SU-DHL-6 (cell line): ENCODE measurements around the gene VIPR2.

Experiments
- H2AFZ ChIP-seq: fragments of 200-600 bp; sonication (generic); 2 replicates; pipeline ENCODE4 v1.6.1; 2014; ENCODE audit warnings: low read depth, mild to moderate bottlenecking, moderate library complexity, mixed read lengths, antibody characterized with exemption, low read length; ENCODE audit not compliant: severe bottlenecking
- H3F3A ChIP-seq: fragments of 200-600 bp; shearing (Covaris generic); 2 replicates; pipeline ENCODE4 v1.6.0; 2016; ENCODE audit warnings: antibody characterized with exemption, mild to moderate bottlenecking; ENCODE audit not compliant: insufficient read depth
- H3K27ac ChIP-seq: fragments of 200-600 bp; sonication (generic); 2 replicates; pipeline ENCODE4 v1.5.1; 2016; ENCODE audit warnings: low read depth, mild to moderate bottlenecking, low read length, moderate library complexity, mixed read lengths
- H3K27me3 ChIP-seq: fragments of 200-600 bp; sonication (generic), shearing (Covaris generic); 2 replicates; pipeline ENCODE4 v1.6.0; 2014; ENCODE audit warnings: mild to moderate bottlenecking, low read length
- H3K36me3 ChIP-seq: fragments of 200-600 bp; sonication (generic); 2 replicates; pipeline ENCODE4 v1.6.1; 2014; ENCODE audit warnings: mild to moderate bottlenecking, low read length, mixed read lengths
- H3K4me2 ChIP-seq: fragments of 300-600, 200-600 bp; shearing (Covaris generic), sonication (generic); 2 replicates; pipeline ENCODE4 v1.6.0; 2014; ENCODE audit warnings: low read length, low read depth, mild to moderate bottlenecking; ENCODE audit not compliant: poor library complexity, severe bottlenecking
- H3K4me3 ChIP-seq: fragments of 200-600 bp; sonication (generic); 2 replicates; pipeline ENCODE4 v1.5.1; 2014; ENCODE audit warnings: antibody characterized with exemption, low read length, mild to moderate bottlenecking, mixed read lengths; ENCODE audit not compliant: insufficient read depth, poor library complexity, severe bottlenecking
- H3K79me2 ChIP-seq: fragments of 200-600 bp; sonication (generic); 2 replicates; pipeline ENCODE4 v1.6.1; 2014; ENCODE audit warnings: mild to moderate bottlenecking, low read length, moderate library complexity; ENCODE audit not compliant: insufficient read depth
- H3K9ac ChIP-seq: fragments of 200-600 bp; sonication (generic); 2 replicates; pipeline ENCODE4 v1.7.0; 2014; ENCODE audit warnings: mild to moderate bottlenecking, low read length
- H3K9me2 ChIP-seq: fragments of 200-600 bp; sonication (generic); replicated peaks from 2 replicates; pipeline ENCODE4 v1.6.1; 2014; ENCODE audit warnings: low read length; ENCODE audit not compliant: insufficient read depth
- H3K9me3 ChIP-seq: fragments of 200-600 bp; sonication (generic); 2 replicates; pipeline ENCODE4 v1.6.1; 2014; ENCODE audit warnings: low read length, mixed read lengths; ENCODE audit not compliant: insufficient read depth
- H4K20me1 ChIP-seq: fragments of 200-600 bp; sonication (generic); 2 replicates; pipeline ENCODE4 v1.6.1; 2014; ENCODE audit warnings: low read depth, mild to moderate bottlenecking, antibody characterized with exemption, low read length, moderate library complexity, mixed read lengths
- EZH2phosphoT487 ChIP-seq: fragments of 200-600 bp; sonication (generic), shearing (Covaris generic); conservative IDR thresholded peaks from 2 replicates; pipeline ENCODE4 v1.6.1; 2018; ENCODE audit warnings: mild to moderate bottlenecking, antibody characterized with exemption, low read length, moderate library complexity, mixed read lengths
- TF ChIP-seq, protein P1 (sequence below): fragments of 200-600 bp; sonication (generic); IDR thresholded peaks from one replicate; pipeline ENCODE4 v1.5.1; 2017; ENCODE audit warnings: antibody characterized with exemption, mild to moderate bottlenecking, low read length, moderate library complexity; ENCODE audit not compliant: insufficient read depth, poor library complexity, severe bottlenecking

The VIPR2 gene

DNA sequence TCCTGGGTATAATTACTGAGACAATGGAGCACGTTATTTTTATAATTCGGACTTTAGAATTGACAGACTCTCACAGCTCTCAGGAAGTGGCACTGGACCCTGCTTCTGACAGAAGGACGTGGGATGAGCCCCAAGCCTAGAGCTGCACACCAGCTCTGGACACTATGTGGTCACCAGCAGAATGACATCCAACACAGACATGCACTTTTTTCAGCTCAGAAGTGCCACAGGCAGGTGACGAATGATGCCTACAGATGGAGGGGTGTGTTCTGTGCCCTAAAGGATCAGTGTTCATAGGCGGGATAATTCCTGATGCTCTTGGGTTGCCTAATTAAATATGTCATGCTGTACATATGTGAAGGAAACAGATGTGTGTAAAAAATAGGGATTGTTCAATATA, 87.9 kb downstream of the VIPR2 start:
- Histone ChIP-seq H3F3A (no peaks in the 10 kb centered on the region), H3K4me3 (no peak overlapping the region), H4K20me1 (no peaks in the 10 kb centered on the region), H3K27me3 (no peaks in the 10 kb centered on the region), H3K9me2 (no peaks in the 10 kb centered on the region), H3K9ac (no peak overlapping the region), H3K27ac (no peak overlapping the region), H3K36me3 (no peaks in the 10 kb centered on the region), H3K9me3 (no peaks in the 10 kb centered on the region), H2AFZ (no peak overlapping the region), H3K4me2 (no peak overlapping the region), H3K79me2 (no peaks in the 10 kb centered on the region)
- TF ChIP-seq, protein P1, sequence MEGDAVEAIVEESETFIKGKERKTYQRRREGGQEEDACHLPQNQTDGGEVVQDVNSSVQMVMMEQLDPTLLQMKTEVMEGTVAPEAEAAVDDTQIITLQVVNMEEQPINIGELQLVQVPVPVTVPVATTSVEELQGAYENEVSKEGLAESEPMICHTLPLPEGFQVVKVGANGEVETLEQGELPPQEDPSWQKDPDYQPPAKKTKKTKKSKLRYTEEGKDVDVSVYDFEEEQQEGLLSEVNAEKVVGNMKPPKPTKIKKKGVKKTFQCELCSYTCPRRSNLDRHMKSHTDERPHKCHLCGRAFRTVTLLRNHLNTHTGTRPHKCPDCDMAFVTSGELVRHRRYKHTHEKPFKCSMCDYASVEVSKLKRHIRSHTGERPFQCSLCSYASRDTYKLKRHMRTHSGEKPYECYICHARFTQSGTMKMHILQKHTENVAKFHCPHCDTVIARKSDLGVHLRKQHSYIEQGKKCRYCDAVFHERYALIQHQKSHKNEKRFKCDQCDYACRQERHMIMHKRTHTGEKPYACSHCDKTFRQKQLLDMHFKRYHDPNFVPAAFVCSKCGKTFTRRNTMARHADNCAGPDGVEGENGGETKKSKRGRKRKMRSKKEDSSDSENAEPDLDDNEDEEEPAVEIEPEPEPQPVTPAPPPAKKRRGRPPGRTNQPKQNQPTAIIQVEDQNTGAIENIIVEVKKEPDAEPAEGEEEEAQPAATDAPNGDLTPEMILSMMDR: no peak
- TF ChIP-seq EZH2phosphoT487: no peak

DNA sequence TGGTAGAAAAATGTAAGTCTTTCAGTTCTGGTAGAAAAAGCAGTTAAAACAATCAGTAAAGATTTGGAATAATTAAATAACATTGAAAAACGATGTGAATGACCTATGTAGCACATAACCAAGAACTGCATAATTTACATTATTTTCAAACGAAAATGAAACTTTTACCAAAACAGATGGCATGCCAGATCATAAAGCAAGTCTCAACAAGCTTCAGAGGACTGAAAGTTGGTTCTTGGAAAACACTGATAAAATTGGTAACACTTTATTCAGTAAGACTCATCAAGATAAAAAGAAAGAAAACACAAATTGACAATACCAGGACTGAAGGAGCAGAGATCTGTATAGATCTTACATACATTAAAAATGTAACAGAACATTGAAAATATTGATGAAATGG, 92.8 kb downstream of the VIPR2 start:
- Histone ChIP-seq H3K79me2 (no peaks in the 10 kb centered on the region), H3K9ac (no peak overlapping the region), H4K20me1 (no peaks in the 10 kb centered on the region), H2AFZ (no peak overlapping the region), H3K36me3 (no peaks in the 10 kb centered on the region), H3K9me2 (no peaks in the 10 kb centered on the region), H3K4me3 (no peak overlapping the region), H3K9me3 (no peaks in the 10 kb centered on the region), H3F3A (no peaks in the 10 kb centered on the region), H3K27me3 (no peaks in the 10 kb centered on the region), H3K4me2 (no peak overlapping the region), H3K27ac (no peak overlapping the region)
- no peak for TF ChIP-seq EZH2phosphoT487
- TF ChIP-seq, protein P1: no peak

DNA sequence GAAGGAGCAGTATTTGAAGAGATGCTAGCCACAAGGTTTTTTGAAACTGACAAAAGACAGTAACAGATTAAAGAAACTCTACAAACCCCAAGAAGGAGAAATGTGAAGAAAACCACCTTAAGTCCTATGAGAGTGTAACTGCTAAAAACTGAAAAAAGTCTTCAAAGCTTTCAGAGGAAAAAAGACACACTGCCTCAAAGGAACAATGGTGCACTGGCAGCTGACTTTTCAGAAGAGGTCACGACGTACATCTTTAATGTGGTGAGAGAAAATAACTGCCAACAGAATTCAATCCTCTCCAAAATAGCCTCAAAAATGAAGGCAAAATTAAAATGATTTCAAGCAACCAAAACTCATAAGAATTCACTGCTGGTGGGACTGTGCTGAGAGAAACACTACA, 94.0 kb downstream of the VIPR2 start:
- H3K36me3 ChIP-seq: no peaks in the 10 kb centered on the region
- no peaks in the 10 kb centered on the region for H3K9me3 ChIP-seq
- no peak overlapping the region for H2AFZ ChIP-seq

DNA sequence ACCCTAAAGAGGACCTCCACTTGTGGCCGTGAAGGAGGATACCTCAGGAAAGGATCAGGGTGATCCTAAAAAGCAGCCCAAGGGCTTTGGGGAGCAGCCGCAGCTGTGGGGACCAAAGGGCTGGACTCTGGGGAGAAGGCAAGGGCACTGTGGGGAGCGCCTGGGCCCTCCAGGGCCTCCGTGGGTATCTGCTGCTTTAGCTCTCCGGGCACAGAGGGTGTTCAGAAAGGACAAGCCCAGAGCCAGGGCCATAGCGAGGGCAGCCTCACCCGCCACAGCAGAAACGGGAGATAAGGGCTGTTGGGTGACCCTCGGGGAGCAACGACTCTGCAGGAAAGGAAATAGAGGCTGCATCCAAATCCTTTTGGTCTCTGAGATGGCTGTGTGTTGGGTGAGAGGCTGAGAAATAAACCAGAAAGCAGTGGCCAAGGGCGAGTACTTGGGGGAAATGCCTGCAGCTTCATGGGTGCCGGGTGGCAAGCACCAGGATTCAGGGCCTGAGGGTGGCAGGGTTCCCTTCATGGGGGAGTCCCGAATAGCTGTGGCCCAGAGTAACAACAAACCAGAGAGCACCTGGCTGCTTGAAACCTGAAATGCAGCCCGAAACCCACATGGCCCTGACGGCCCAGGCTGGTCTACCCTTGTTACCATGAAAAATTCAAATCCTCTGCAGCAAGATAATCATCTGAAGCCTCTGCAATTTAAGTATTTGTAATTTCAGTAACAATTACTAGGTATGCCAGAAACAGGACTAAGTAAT, 95.2 kb downstream of the VIPR2 start:
- no peaks in the 10 kb centered on the region for H3K79me2 ChIP-seq
- no peaks in the 10 kb centered on the region for H3K9me3 ChIP-seq
- H3K9ac ChIP-seq: no peak overlapping the region
- H3K27ac ChIP-seq: no peak overlapping the region
- no peaks in the 10 kb centered on the region for H3K36me3 ChIP-seq
- H2AFZ ChIP-seq: no peak overlapping the region
- TF ChIP-seq EZH2phosphoT487: no peak
- TF ChIP-seq, protein P1: no peak
- H3K4me3 ChIP-seq: no peak overlapping the region
- no peak overlapping the region for H3K4me2 ChIP-seq
- H3K27me3 ChIP-seq: no peaks in the 10 kb centered on the region
- H4K20me1 ChIP-seq: 0 out of 2 replicates have a peak, but pooled peaks cover 5% of the 10 kb centered on the region
- H3K9me2 ChIP-seq: no peaks in the 10 kb centered on the region
- no peaks in the 10 kb centered on the region for H3F3A ChIP-seq

More for the DNA sequence above, 94.0 kb downstream of the VIPR2 start:
- Histone ChIP-seq H4K20me1 (0 out of 2 replicates have a peak, but pooled peaks cover 5% of the 10 kb centered on the region), H3K9me2 (no peaks in the 10 kb centered on the region), H3K27ac (no peak overlapping the region), H3K27me3 (no peaks in the 10 kb centered on the region), H3F3A (no peaks in the 10 kb centered on the region), H3K9ac (no peak overlapping the region), H3K4me3 (no peak overlapping the region), H3K79me2 (no peaks in the 10 kb centered on the region), H3K4me2 (no peak overlapping the region)
- TF ChIP-seq EZH2phosphoT487: no peak
